Left cardiac atrium (tissue), 4 donors: ENCODE results near the gene MAPK7. TPM values are rescaled to one million over a fixed set of nuclear protein-coding genes. Genes with fewer than 3 reads are reported as not detected.
A peak's percentile ranks its signal among the peaks of the same experiment; 100 is the strongest.

Experiments used
- ATAC-seq, 2 donors: fragments of 200-7000 bp; cut with Tn5 transposase; one replicate each; pipeline ENCODE4 v1.9.1; 2020; ENCODE audit warnings: mild to moderate bottlenecking in 2 of 2, moderate library complexity in 2 of 2
- DNase-seq: peaks from one replicate; pipeline ENCODE4 v3.0.0-alpha.2; 2020
- intact Hi-C, 2 donors: fragments of 100-400 bp; cut with DNase I; formaldehyde crosslinking; loops; one replicate each; pipeline versions ENCODE4 v1.14.1 to v1.15.1; 2022 to 2023
- total RNA-seq, 2 donors: library from RNA; stranded (reverse); fragmentation: NEBNext Ultra II Directional; extraction: Animal tissue kit (Norgen Biotek cat#: 25700); gene quantifications; one replicate each; pipeline ENCODE4 v1.2.1, GENCODE V29; 2021
- donor health status: DM: no; HTN: yes; CAD: no.
- donor health status: DM: no; HTN: yes; CAD: no; lungs with severe emphysema.
- donor health status: DM: yes; HTN: yes; CAD: no.
- donor health status: Dilated cardiomyopathy.

MAPK7 gene
- total RNA-seq, 2 donors from 2014 or later = 13.8 to 15.1 TPM

- DNase-seq (no peak), ATAC-seq (no peak)
- intact Hi-C loops = loop anchor here (5.0 to 10.0 kb wide), 3 partner anchors 87 to 405 kb away; no protein-coding TSS in a partner anchor
Observed at GRCh38 chr17:19359856-19360255, 18.4 kb upstream of the MAPK7 start.

DNA sequence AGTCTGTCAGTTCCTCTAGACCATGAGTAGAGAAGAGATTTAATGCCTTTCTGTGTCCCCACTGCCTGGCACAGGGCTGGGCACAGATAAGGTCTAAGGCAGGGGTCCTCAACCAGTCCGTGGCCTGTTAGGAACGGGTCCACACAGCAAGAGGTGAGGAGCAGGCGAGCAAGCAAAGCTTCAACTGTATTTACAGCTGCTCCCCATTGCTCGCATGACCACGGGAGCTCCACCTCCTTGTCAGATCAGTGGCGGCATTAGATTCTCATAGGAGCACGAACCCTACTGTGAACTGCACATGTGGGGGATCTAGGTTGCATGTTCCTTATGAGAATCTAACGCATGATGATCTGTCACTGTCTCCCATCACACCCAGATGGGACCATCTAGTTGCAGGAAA is 17.5 kb upstream of the MAPK7 start:
- DNase-seq (no peak), ATAC-seq (no peak)
- intact Hi-C loops = loop anchor here (5.0 to 10.0 kb wide), 3 partner anchors 87 to 404 kb away; no protein-coding TSS in a partner anchor

GRCh38 chr17:19361326-19361725 is 17.0 kb upstream of the MAPK7 start:
- intact Hi-C loops = loop anchor here (5.0 to 10.0 kb wide), 3 partner anchors 86 to 403 kb away; no protein-coding TSS in a partner anchor
- ATAC-seq (no peak), DNase-seq (peak; percentile 26)

DNA sequence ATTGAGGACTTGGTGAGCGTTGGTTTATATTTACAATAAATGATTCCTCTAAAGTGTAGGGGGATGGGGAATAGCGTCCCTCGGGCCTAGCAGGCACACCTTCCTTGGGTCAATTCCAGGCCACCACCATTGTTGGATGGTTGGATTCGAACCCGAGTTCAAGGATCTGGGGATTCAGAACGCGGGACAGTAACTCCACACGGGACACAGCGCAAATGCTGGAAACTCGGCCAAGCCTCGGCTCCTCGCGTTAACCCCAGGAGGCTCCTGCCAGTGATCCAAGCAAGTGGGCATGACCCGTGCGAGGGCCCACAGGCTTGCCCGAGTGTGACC is 16.4 kb upstream of the MAPK7 start:
- DNase-seq (no peak), ATAC-seq (no peak)
- intact Hi-C loops = loop anchor here (1.0 to 10.0 kb wide), 4 partner anchors 15 to 403 kb away; no protein-coding TSS in a partner anchor

DNA sequence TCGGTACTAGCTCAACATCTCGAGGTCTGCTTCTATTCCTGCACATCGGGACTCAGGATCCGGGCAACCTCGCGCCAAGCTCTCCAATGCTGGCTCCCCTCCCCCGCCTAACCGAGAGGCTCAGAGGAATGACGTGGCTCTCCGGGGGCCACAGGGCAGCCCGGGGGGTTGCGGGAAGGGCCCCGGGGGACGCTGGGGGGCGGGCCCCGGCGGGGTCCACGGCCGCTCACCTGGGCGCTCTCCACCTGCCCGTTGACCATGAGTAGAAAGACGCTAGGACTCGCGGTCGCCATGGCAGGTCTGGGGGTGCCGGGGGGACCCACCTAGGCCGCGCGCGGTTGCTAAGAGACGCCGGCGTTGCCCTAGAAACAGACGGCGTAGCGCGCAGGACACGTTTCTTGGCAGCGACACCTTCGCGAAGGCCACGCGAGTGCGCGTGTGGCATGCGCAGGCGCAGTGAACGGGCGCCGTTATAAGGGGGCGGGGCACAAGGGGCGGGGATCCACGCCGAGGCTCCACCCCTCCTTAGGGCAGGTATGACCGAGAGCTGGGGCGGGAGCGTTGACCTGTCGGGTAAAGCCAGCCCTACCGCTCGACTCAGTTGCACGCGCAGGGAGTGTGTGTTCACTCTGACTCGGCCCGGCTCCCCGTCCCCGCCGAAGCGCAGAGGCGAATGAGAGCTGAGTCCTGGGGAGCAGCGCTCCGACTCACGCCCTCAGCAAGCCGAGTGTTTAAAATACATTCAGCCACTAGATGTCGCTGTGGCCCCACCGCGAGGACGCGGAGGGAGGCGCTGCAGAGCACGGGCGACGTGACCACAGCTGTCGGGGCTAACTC is 15.8 kb upstream of the MAPK7 start, which contains the start of gene B9D1:
Gene B9D1, minus strand, starts transcription at position 447 of the 837 bp plus-strand sequence. Its CDS starts 154 bp downstream, at position 293.
- ATAC-seq = peak; percentile 95 to 97
- peak; percentile 93 for DNase-seq
- intact Hi-C loops = loop anchor here (1.0 to 10.0 kb wide), 5 partner anchors 15 to 402 kb away; no protein-coding TSS in a partner anchor

DNA sequence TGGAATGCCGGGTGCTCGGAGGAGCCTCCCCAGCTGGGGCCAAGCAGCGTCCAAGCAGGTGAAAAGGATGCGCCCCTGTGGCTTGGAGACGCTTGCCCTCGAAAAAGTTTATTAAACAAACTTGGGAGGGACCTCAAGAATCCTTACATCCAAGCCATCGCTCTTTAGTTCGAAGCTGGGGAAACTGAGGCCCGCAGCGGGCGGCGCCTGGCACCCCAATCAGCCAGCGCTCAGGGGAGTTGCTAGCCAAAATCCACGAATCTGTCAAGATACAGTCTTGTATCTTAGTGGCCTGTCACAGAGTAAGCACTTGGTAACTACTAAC is 15.2 kb upstream of the MAPK7 start:
- ATAC-seq (no peak), DNase-seq (no peak)
- intact Hi-C loops = loop anchor here (1.0 to 10.0 kb wide), 4 partner anchors 84 to 402 kb away; no protein-coding TSS in a partner anchor

DNA sequence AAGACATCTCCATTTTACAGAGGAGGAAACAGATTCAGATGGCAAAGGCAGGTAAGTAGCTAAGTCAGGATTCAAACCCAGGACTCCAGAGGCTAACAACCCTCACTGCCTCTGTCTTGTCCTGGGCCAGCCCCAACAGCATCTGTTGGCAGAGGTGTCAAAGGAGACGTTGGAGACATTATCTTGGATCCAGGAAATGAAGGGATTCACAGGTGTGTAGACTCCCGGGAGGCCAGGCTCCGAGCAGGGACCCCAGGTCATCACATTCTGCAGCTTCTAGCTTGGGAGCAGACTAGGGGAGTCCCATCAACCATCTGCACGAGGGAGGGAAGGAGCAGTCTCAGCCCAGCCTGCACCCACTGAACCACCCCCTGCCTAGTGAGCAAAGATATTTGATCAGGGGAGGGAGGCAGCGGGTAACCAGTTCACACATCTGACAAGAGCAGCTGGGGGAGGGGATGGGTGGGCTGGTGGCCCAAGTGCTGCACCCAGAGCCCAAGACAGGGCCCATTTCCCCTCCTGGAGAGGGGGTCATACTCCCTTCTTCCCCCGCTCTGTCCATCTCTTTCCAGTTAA is 14.8 kb upstream of the MAPK7 start:
- DNase-seq (peak; percentile 14), ATAC-seq (no peak)
- intact Hi-C loops = loop anchor here (1.0 to 10.0 kb wide), 4 partner anchors 84 to 401 kb away; no protein-coding TSS in a partner anchor

GRCh38 chr17:19364699-19365498 is 13.4 kb upstream of the MAPK7 start:
- intact Hi-C loops = loop anchor here (5.0 to 10.0 kb wide), 3 partner anchors 82 to 400 kb away; no protein-coding TSS in a partner anchor
- ATAC-seq (no peak), DNase-seq (peak; percentile 20)

GRCh38 chr17:19365499-19365817 is 12.8 kb upstream of the MAPK7 start:
- ATAC-seq (no peak), DNase-seq (no peak)
- intact Hi-C loops = loop anchor here in 1 of 2 donors (10.0 kb wide), 1 partner anchor 399 kb away; no protein-coding TSS in a partner anchor

GRCh38 chr17:19365833-19366636 is 12.3 kb upstream of the MAPK7 start:
- peak; percentile 9 for DNase-seq
- no peak for ATAC-seq
- intact Hi-C loops = loop anchor here in 1 of 2 donors (10.0 kb wide), 1 partner anchor 399 kb away; no protein-coding TSS in a partner anchor

GRCh38 chr17:19366637-19366972 is 11.7 kb upstream of the MAPK7 start:
- intact Hi-C loops = loop anchor here in 1 of 2 donors (10.0 kb wide), 1 partner anchor 398 kb away; no protein-coding TSS in a partner anchor
- no peak for ATAC-seq

DNA sequence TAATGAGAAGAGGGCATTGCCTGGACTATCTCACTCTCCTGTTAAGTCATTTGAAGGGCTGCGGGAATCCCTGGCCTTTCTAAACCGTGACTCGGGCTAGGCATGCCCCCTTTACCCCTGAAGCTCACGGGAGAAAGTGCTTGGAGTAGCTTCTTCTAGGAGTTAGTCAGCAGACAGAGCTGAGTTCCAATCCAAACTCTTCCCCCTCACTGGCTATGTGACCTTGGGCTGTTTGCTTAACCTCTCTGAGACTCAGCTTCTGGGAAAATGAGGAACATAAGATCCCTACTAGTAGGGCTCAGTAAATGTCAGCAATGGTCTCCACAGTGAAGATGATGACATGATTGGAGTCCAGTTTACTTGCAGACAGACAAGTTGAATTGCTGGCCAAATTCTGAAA is 10.1 kb upstream of the MAPK7 start:
- DNase-seq = no peak
- no peak for ATAC-seq
- intact Hi-C loops = loop anchor here in 1 of 2 donors (10.0 kb wide), 1 partner anchor 397 kb away; no protein-coding TSS in a partner anchor

More at GRCh38 chr17:19366637-19366972, 11.7 kb upstream of the MAPK7 start:
- no peak for DNase-seq

- DNase-seq (no peak), ATAC-seq (no peak)
- intact Hi-C loops = loop anchor here in 1 of 2 donors (10.0 kb wide), 1 partner anchor 396 kb away; no protein-coding TSS in a partner anchor
Observed at GRCh38 chr17:19369107-19369778, 9.1 kb upstream of the MAPK7 start.

GRCh38 chr17:19369846-19370492 is 8.3 kb upstream of the MAPK7 start:
- ATAC-seq (peak in 1 of 2 donors; percentile 60), DNase-seq (peak; percentile 76)
- intact Hi-C loops = loop anchor here in 1 of 2 donors (10.0 kb wide), 1 partner anchor 395 kb away; no protein-coding TSS in a partner anchor

GRCh38 chr17:19370493-19370960 is 7.8 kb upstream of the MAPK7 start:
- intact Hi-C loops = no loop called here
- DNase-seq (peak; percentile 66), ATAC-seq (peak; percentile 74 to 86)

DNA sequence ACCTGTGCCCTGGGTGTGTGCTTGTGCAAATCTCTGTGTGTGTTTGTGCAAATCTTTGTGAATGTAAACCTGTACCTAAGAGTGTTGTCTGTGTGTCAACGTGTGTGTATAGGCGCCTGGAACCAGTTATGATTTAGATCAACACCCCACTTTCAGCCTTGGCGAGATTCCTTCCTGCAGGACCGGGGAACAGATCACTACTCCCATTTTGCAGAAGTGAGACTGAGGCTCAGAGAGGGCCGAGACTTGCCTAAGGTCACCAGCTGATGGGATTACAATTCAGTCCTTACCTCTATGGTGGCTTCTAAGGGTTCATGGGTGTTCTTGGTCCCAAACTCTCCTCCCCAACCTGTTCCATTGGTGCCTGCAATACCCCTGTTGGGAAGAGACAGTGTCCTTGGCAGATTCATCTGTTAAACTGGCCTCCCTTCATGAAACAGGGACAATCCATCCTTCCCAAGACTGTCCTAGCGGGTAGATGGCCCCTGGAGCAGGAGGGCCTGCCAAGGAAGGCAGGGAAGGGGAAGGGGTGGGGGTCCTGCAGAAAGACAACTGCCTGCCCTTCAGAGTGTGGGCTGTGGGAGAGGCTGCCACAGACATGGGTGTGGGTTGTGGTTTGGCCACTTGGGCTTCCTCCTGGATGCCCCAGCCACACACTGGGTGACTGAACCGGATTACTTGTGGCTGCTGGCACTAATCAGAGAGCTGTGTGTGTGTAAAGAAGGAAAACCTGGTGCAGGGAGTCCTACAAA is 6.9 kb upstream of the MAPK7 start:
- intact Hi-C loops = no loop called here
- ATAC-seq = no peak

More for the DNA sequence above, 6.9 kb upstream of the MAPK7 start:
- no peak for DNase-seq
